IMR-90 (cell line): ENCODE results near the gene WBP2. TPM values are rescaled to one million over a fixed set of nuclear protein-coding genes. Genes with fewer than 3 reads are reported as not detected.

Source experiments
- ATAC-seq: fragments of 200-7000 bp; cut with Tn5 transposase; 2 replicates; pipeline ENCODE4 v1.9.1; 2020; ENCODE audit warnings: low read depth, mild to moderate bottlenecking, moderate library complexity
- BruUV-seq: library from RNA; stranded (reverse); fragments of 400-500 nt; replicated peaks from 2 replicates; lab custom pipeline; 2021; lab: Mats Ljungman, UMichigan
- CTCF ChIA-PET: fragments of 300-600 bp; formaldehyde crosslinking; extraction: SDS; loops from one replicate; lab custom pipeline; 2021; ENCODE audit warnings: antibody characterized with exemption; lab: Yijun Ruan, JAX
- POLR2A ChIA-PET: fragments of 300-600 bp; sonication (Branson Sonifier 250); formaldehyde crosslinking; loops from one replicate; lab custom pipeline; 2022; ENCODE audit warnings: antibody characterized with exemption; ENCODE audit not compliant: unreplicated experiment; lab: Charles Lee
- DNase-seq: peaks from one replicate; pipeline ENCODE4 v3.0.0; 2013
- H2AFZ ChIP-seq: replicated peaks from 2 replicates; pipeline ENCODE3; 2013; ENCODE audit warnings: low read length, mild to moderate bottlenecking; ENCODE audit not compliant: poor library complexity
- H2AK5ac ChIP-seq: 2 replicates; pipeline ENCODE4 v1.6.1; 2013; ENCODE audit warnings: low read depth, low read length, inconsistent platforms
- H2AK9ac ChIP-seq: replicated peaks from 2 replicates; pipeline ENCODE3; 2013; ENCODE audit warnings: mild to moderate bottlenecking, low read depth, low read length, moderate library complexity; ENCODE audit not compliant: poor library complexity
- H2BK120ac ChIP-seq: 2 replicates; pipeline ENCODE4 v1.6.1; 2013; ENCODE audit warnings: low read depth, low read length, inconsistent platforms
- H2BK15ac ChIP-seq: 3 replicates; pipeline ENCODE4 v1.6.1; 2013; ENCODE audit warnings: low read depth, low read length, inconsistent platforms
- H2BK20ac ChIP-seq: 2 replicates; pipeline ENCODE4 v1.6.1; 2013; ENCODE audit warnings: low read depth, mild to moderate bottlenecking, inconsistent platforms, low read length, moderate library complexity
- H2BK5ac ChIP-seq: 2 replicates; pipeline ENCODE4 v1.6.1; 2013; ENCODE audit warnings: mild to moderate bottlenecking, low read depth, low read length, inconsistent platforms; ENCODE audit not compliant: poor library complexity, severe bottlenecking
- H3K14ac ChIP-seq: replicated peaks from 2 replicates; pipeline ENCODE4 v1.6.1; 2013; ENCODE audit warnings: low read depth, low read length, inconsistent platforms
- H3K18ac ChIP-seq: 2 replicates; pipeline ENCODE4 v1.6.1; 2013; ENCODE audit warnings: low read depth, low read length, control low read depth
- H3K23ac ChIP-seq: 2 replicates; pipeline ENCODE4 v1.6.1; 2013; ENCODE audit warnings: low read depth, low read length, inconsistent platforms
- H3K27ac ChIP-seq: 2 replicates; pipeline ENCODE4 v1.5.1; 2013; ENCODE audit warnings: mild to moderate bottlenecking, control low read depth, low read length; ENCODE audit not compliant: insufficient read depth
- H3K27me3 ChIP-seq: 2 replicates; pipeline ENCODE4 v1.6.1; 2013; ENCODE audit warnings: low read length; ENCODE audit not compliant: control insufficient read depth, insufficient read depth
- H3K36me3 ChIP-seq: 2 replicates; pipeline ENCODE4 v1.6.1; 2013; ENCODE audit warnings: low read length, mixed read lengths; ENCODE audit not compliant: control insufficient read depth, insufficient read depth
- H3K4ac ChIP-seq: 2 replicates; pipeline ENCODE4 v1.6.1; 2013; ENCODE audit warnings: low read depth, low read length, inconsistent platforms
- H3K4me1 ChIP-seq: 2 replicates; pipeline ENCODE4 v1.6.1; 2013; ENCODE audit warnings: low read length, mixed read lengths; ENCODE audit not compliant: control insufficient read depth, insufficient read depth
- H3K4me2 ChIP-seq: 2 replicates; pipeline ENCODE4 v1.6.1; 2013; ENCODE audit warnings: low read depth, mild to moderate bottlenecking, control low read depth, low read length, moderate library complexity
- H3K4me3 ChIP-seq: 2 replicates; pipeline ENCODE4 v1.5.1; 2013; ENCODE audit warnings: low read depth, mild to moderate bottlenecking, control low read depth, low read length, moderate library complexity; ENCODE audit not compliant: insufficient read depth
- H3K56ac ChIP-seq: 2 replicates; pipeline ENCODE4 v1.6.1; 2013; ENCODE audit warnings: low read length, inconsistent platforms; ENCODE audit not compliant: insufficient read depth; ENCODE audit errors: extremely low read depth
- H3K79me1 ChIP-seq, 2 experiments: 2 replicates each; pipeline ENCODE4 v1.6.1; 2013; ENCODE audit warnings: low read length in 2 of 2, inconsistent platforms in 1 of 2, low read depth in 1 of 2
- H3K9ac ChIP-seq: 2 replicates; pipeline ENCODE4 v1.6.1; 2013; ENCODE audit warnings: low read depth, low read length, control low read depth
- H3K9me1 ChIP-seq: 2 replicates; pipeline ENCODE4 v1.6.1; 2013; ENCODE audit warnings: low read length, inconsistent platforms; ENCODE audit not compliant: insufficient read depth
- H3K9me3 ChIP-seq: 2 replicates; pipeline ENCODE4 v1.6.1; 2013; ENCODE audit warnings: low read length; ENCODE audit not compliant: control insufficient read depth, insufficient read depth
- H4K20me1 ChIP-seq: 2 replicates; pipeline ENCODE4 v1.6.1; 2013; ENCODE audit warnings: low read length, inconsistent platforms; ENCODE audit not compliant: insufficient read depth
- H4K5ac ChIP-seq: 2 replicates; pipeline ENCODE4 v1.6.1; 2013; ENCODE audit warnings: mild to moderate bottlenecking, low read depth, low read length, control low read depth
- H4K8ac ChIP-seq, 2 experiments: 2 replicates each; pipeline ENCODE4 v1.6.1; 2013; ENCODE audit warnings: low read depth in 2 of 2, low read length in 2 of 2, control low read depth in 1 of 2, inconsistent platforms in 1 of 2
- H4K91ac ChIP-seq: 2 replicates; pipeline ENCODE4 v1.6.1; 2013; ENCODE audit warnings: low read depth, low read length, inconsistent platforms; ENCODE audit not compliant: insufficient read depth
- CTCF ChIP-seq: conservative IDR thresholded peaks from 2 replicates; pipeline ENCODE4 v1.5.1; 2012; ENCODE audit warnings: mild to moderate bottlenecking, low read depth, low read length, improper control_type of control experiment
- ELK1 ChIP-seq: fragments of 150-350 bp; IDR thresholded peaks from 2 replicates; pipeline ENCODE4 v1.6.1; 2016; ENCODE audit warnings: low read depth, mild to moderate bottlenecking, low read length, moderate library complexity, borderline replicate concordance
- FOS ChIP-seq: fragments of 150-350 bp; IDR thresholded peaks from 2 replicates; pipeline ENCODE4 v1.6.1; 2016; ENCODE audit warnings: low read depth, low read length
- MAFK ChIP-seq: IDR thresholded peaks from 2 replicates; pipeline ENCODE4 v1.6.1; 2012; ENCODE audit warnings: low read depth, low read length, improper control_type of control experiment
- MAZ ChIP-seq: IDR thresholded peaks from 2 replicates; pipeline ENCODE4 v1.6.1; 2012; ENCODE audit warnings: low read depth, mild to moderate bottlenecking, low read length, improper control_type of control experiment, moderate library complexity, borderline replicate concordance
- MXI1 ChIP-seq: IDR thresholded peaks from 2 replicates; pipeline ENCODE4 v1.6.1; 2012; ENCODE audit warnings: low read depth, mild to moderate bottlenecking, low read length, moderate library complexity, borderline replicate concordance
- RAD21 ChIP-seq: IDR thresholded peaks from 2 replicates; pipeline ENCODE4 v1.6.1; 2012; ENCODE audit warnings: low read length, improper control_type of control experiment
- RFX5 ChIP-seq: IDR thresholded peaks from 2 replicates; pipeline ENCODE4 v1.8.0; 2012; ENCODE audit warnings: low read depth, mild to moderate bottlenecking, low read length, moderate library complexity
- SMC3 ChIP-seq: fragments of 150-350 bp; IDR thresholded peaks from 2 replicates; pipeline ENCODE4 v1.6.1; 2016; ENCODE audit warnings: low read depth, mild to moderate bottlenecking, antibody characterized with exemption, low read length, moderate library complexity
- WGBS, 2 experiments: methylation state at CpG; one replicate each; pipeline versions ENCODE4 v1.1.5 to v1.1.7; 2013; ENCODE audit warnings: missing lambda C conversion rate in 2 of 2; ENCODE audit not compliant: insufficient read length in 1 of 2; ENCODE audit errors: extremely low coverage in 2 of 2; 5-methylcytosine and 5-hydroxymethylcytosine counted together
- dilution Hi-C: fragments of 300-500 bp; cut with HindIII; formaldehyde crosslinking; loops from one replicate; pipeline ENCODE4 v1.14.3; 2018; ENCODE audit warnings: low sequenced_read_pairs; ENCODE audit not compliant: unreplicated experiment
- in situ Hi-C: fragments of 300-500 bp; cut with MboI; formaldehyde crosslinking; loops from 3 replicates; pipeline ENCODE4 v1.14.3; 2019; ENCODE audit warnings: low sequenced_read_pairs, inconsistent platforms, mixed read lengths
- intact Hi-C: fragments of 100-400 bp; cut with micrococcal nuclease; formaldehyde crosslinking; loops from 2 replicates; pipeline ENCODE4 v1.10.0; 2022
- polyA plus RNA-seq, 3 experiments: library from polyadenylated mRNA; depleted of rRNA; stranded (reverse); fragments of >200 nt; gene quantifications; 2 replicates each; pipeline ENCODE4 v1.2.3, GENCODE V29; 2012; ENCODE audit warnings: low replicate concordance in 1 of 3
- total RNA-seq: library from RNA; depleted of rRNA; stranded (reverse); fragments of >200 nt; gene quantifications from 2 replicates; pipeline ENCODE4 v1.2.3, GENCODE V29; 2012

The WBP2 gene
- total and polyA plus RNA-seq, 2 of the 4 experiments (the other 2 are of a cell fraction), result 9.0 to 35.5 TPM

- Histone ChIP-seq H4K5ac (no peak overlapping the region), H2AK5ac (no peak overlapping the region), H3K56ac (no peak overlapping the region), H2BK15ac (no peak overlapping the region), H2BK120ac (no peak overlapping the region), H3K36me3 (no peaks in the 10 kb centered on the region), H3K79me1 (no peaks in the 10 kb centered on the region), H2BK20ac (no peak overlapping the region), H4K8ac (no peak overlapping the region), H3K27me3 (no peaks in the 10 kb centered on the region; the same call in 1 of the 2 replicates), H3K4ac (no peak overlapping the region), H2AFZ (peak overlapping the region; percentile 40), H3K27ac (no peak overlapping the region), H4K20me1 (no peaks in the 10 kb centered on the region), H3K14ac (no peak overlapping the region), H3K4me2 (no peak overlapping the region; the same call in 1 of the 2 replicates), H3K9ac (no peak overlapping the region), H3K9me3 (no peaks in the 10 kb centered on the region), H2BK5ac (no peak overlapping the region), H3K9me1 (peaks cover 3% of the 10 kb centered on the region; the same call in 1 of the 2 replicates), H3K23ac (no peak overlapping the region), H4K91ac (no peak overlapping the region), H3K4me1 (peaks cover 3% of the 10 kb centered on the region), H2AK9ac (no peak overlapping the region), H3K4me3 (no peak overlapping the region), H3K18ac (no peak overlapping the region)
- no TSS peak for BruUV-seq
- ATAC-seq (no peak), DNase-seq (no peak)
- dilution Hi-C loops, result no loop called here
- no peak for TF ChIP-seq MXI1
- no peak for TF ChIP-seq RFX5
- no peak for TF ChIP-seq RAD21
- no peak for TF ChIP-seq FOS
- TF ChIP-seq MAFK, result no peak
- no peak for TF ChIP-seq MAZ
- TF ChIP-seq SMC3, result no peak
- TF ChIP-seq ELK1, result no peak
- TF ChIP-seq CTCF, result no peak
- intact Hi-C loops, result no loop called here
- CTCF ChIA-PET, result no interaction called here
- in situ Hi-C loops, result no loop called here
- WGBS, 2 experiments, result 60% methylated on average over 1 of the region's 9 CpGs; no CpG with 5 or more reads in 1 of the 2 experiments
- POLR2A ChIA-PET, result interaction anchor here (1.6 kb wide), 1 partner anchor 56 kb away, joined by 5 read pairs; a partner anchor contains a TSS
Observed at GRCh38 chr17:75835654-75835987, 19.5 kb downstream of the WBP2 start.
